GM10266 (cell line): ENCODE results near the gene GALNT2.

Experiments used
- DNase-seq: peaks from one replicate; pipeline ENCODE4 v3.0.0; 2012; ENCODE audit errors: extremely low spot score
- CTCF ChIP-seq: IDR thresholded peaks from 2 replicates; pipeline ENCODE4 v1.5.1; 2012; ENCODE audit warnings: mild to moderate bottlenecking, low read depth; ENCODE audit not compliant: control insufficient read depth, insufficient read depth; ENCODE audit errors: missing control alignments

GALNT2 gene

GRCh38 chr1:230120921-230121381 lies 53.9 kb downstream of the GALNT2 start:
- peak; percentile 28 for TF ChIP-seq CTCF
- no peak for DNase-seq

- no peak for DNase-seq
- TF ChIP-seq CTCF: no peak
Measured at GRCh38 chr1:230121950-230122349, 54.9 kb downstream of the GALNT2 start.

GRCh38 chr1:230122366-230123279 lies 55.6 kb downstream of the GALNT2 start:
- TF ChIP-seq CTCF: no peak
- no peak for DNase-seq

GRCh38 chr1:230123280-230124185 lies 56.5 kb downstream of the GALNT2 start:
- DNase-seq: peak; percentile 74
- TF ChIP-seq CTCF: no peak

- DNase-seq: no peak
- TF ChIP-seq CTCF: no peak
Measured at GRCh38 chr1:230124186-230125128, 57.4 kb downstream of the GALNT2 start.

GRCh38 chr1:230125141-230125540 lies 58.1 kb downstream of the GALNT2 start:
- no peak for TF ChIP-seq CTCF
- DNase-seq: no peak
